Osteocyte (in vitro differentiated cells): Measurements from ENCODE around the gene FGF6. TPM values are rescaled to one million over a fixed set of nuclear protein-coding genes. Genes with fewer than 3 reads are reported as not detected.

Experiments used
- DNase-seq: peaks from one replicate; pipeline ENCODE4 v3.0.0; 2021; ENCODE audit warnings: mixed read lengths; ENCODE audit not compliant: unreplicated experiment; ENCODE audit errors: extremely low spot score
- H3K27ac Mint-ChIP-seq: one replicate; pipeline ENCODE4 v1.8.0; 2021; ENCODE audit warnings: mild to moderate bottlenecking, mixed read lengths; ENCODE audit not compliant: unreplicated experiment
- H3K27me3 Mint-ChIP-seq: one replicate; pipeline ENCODE4 v1.8.0; 2021; ENCODE audit warnings: mixed read lengths; ENCODE audit not compliant: unreplicated experiment
- H3K36me3 Mint-ChIP-seq: one replicate; pipeline ENCODE4 v1.8.0; 2021; ENCODE audit warnings: mixed read lengths; ENCODE audit not compliant: unreplicated experiment
- H3K4me1 Mint-ChIP-seq: one replicate; pipeline ENCODE4 v1.8.0; 2021; ENCODE audit warnings: mixed read lengths; ENCODE audit not compliant: unreplicated experiment
- H3K4me3 Mint-ChIP-seq: one replicate; pipeline ENCODE4 v1.8.0; 2021; ENCODE audit warnings: mild to moderate bottlenecking, moderate library complexity, mixed read lengths; ENCODE audit not compliant: unreplicated experiment
- H3K9me3 Mint-ChIP-seq: one replicate; pipeline ENCODE4 v1.8.0; 2021; ENCODE audit warnings: mixed read lengths; ENCODE audit not compliant: unreplicated experiment
- CTCF ChIP-seq: fragments of 200-600 bp; sonication (generic); IDR thresholded peaks from 2 replicates; pipeline ENCODE4 v1.5.0; 2021; ENCODE audit warnings: antibody characterized with exemption, mild to moderate bottlenecking, moderate library complexity
- total RNA-seq: library from RNA; stranded (reverse); gene quantifications from 2 replicates; pipeline ENCODE4 v1.2.1, GENCODE V29; 2021

The FGF6 gene
- total RNA-seq, 1 donor from 2014 or later, result not detected

- DNase-seq, result no peak
- no peaks in the 10 kb centered on the region for H3K36me3 Mint-ChIP-seq
- no peaks in the 10 kb centered on the region for H3K27me3 Mint-ChIP-seq
- no peaks in the 10 kb centered on the region for H3K4me1 Mint-ChIP-seq
- H3K27ac Mint-ChIP-seq, result no peak overlapping the region
- no peak for TF ChIP-seq CTCF
- H3K4me3 Mint-ChIP-seq, result no peak overlapping the region
- no peaks in the 10 kb centered on the region for H3K9me3 Mint-ChIP-seq
These were observed 14.2 kb downstream of the FGF6 start for GRCh38 chr12:4431436-4431835.

GRCh38 chr12:4424422-4424821 is 21.2 kb downstream of the FGF6 start:
- Mint-ChIP-seq H3K27ac (no peak overlapping the region), H3K36me3 (no peaks in the 10 kb centered on the region), H3K4me1 (no peaks in the 10 kb centered on the region), H3K4me3 (no peak overlapping the region), H3K27me3 (peaks cover 3% of the 10 kb centered on the region), H3K9me3 (no peaks in the 10 kb centered on the region)
- no peak for DNase-seq
- no peak for TF ChIP-seq CTCF

- TF ChIP-seq CTCF, result no peak
- Mint-ChIP-seq H3K9me3 (no peaks in the 10 kb centered on the region), H3K4me3 (no peak overlapping the region), H3K27me3 (peaks cover 8% of the 10 kb centered on the region), H3K27ac (no peak overlapping the region), H3K4me1 (no peaks in the 10 kb centered on the region), H3K36me3 (no peaks in the 10 kb centered on the region)
- no peak for DNase-seq
These were observed 22.0 kb downstream of the FGF6 start for GRCh38 chr12:4423528-4424195.

GRCh38 chr12:4422985-4423384 is 22.6 kb downstream of the FGF6 start:
- Mint-ChIP-seq H3K36me3 (no peaks in the 10 kb centered on the region), H3K9me3 (no peaks in the 10 kb centered on the region), H3K27ac (no peak overlapping the region), H3K27me3 (peaks cover 14% of the 10 kb centered on the region), H3K4me1 (no peaks in the 10 kb centered on the region), H3K4me3 (no peak overlapping the region)
- no peak for DNase-seq
- TF ChIP-seq CTCF, result no peak

GRCh38 chr12:4421590-4422031 is 24.0 kb downstream of the FGF6 start:
- no peaks in the 10 kb centered on the region for H3K36me3 Mint-ChIP-seq
- H3K27me3 Mint-ChIP-seq, result peaks cover 24% of the 10 kb centered on the region
- no peak for DNase-seq

More at GRCh38 chr12:4421590-4422031, 24.0 kb downstream of the FGF6 start:
- no peaks in the 10 kb centered on the region for H3K9me3 Mint-ChIP-seq
- no peaks in the 10 kb centered on the region for H3K4me1 Mint-ChIP-seq
- no peak overlapping the region for H3K27ac Mint-ChIP-seq
- peak; percentile 74 for TF ChIP-seq CTCF
- H3K4me3 Mint-ChIP-seq, result no peak overlapping the region
